Measurements from ENCODE around the gene TMEM192.
A peak's percentile ranks its signal among the peaks of the same experiment; 100 is the strongest.
"Not testable (repeated sequence)": the region's sequence is repeated elsewhere in the genome, so short reads cannot be mapped to it uniquely, and the experiment has no call there.

TMEM192 gene

GRCh38 chr4:165095291-165095690, 17.4 kb downstream of the TMEM192 start:
- H3K4me3 ChIP-seq (ENCODE audit: low read depth, low read length): no peak overlapping the region
- DNase-seq (ENCODE audit: low read depth): no peak
- TF ChIP-seq CTCF (IDR thresholded peaks at IDR 0.05; ENCODE audit: control insufficient read depth, extremely low read depth, insufficient read depth): no peak

GRCh38 chr4:165094873-165095272, 17.8 kb downstream of the TMEM192 start:
- no peak for TF ChIP-seq CTCF (IDR thresholded peaks at IDR 0.05; ENCODE audit: control insufficient read depth, extremely low read depth, insufficient read depth)
- no peak for DNase-seq (ENCODE audit: low read depth)
- no peak overlapping the region for H3K4me3 ChIP-seq (ENCODE audit: low read depth, low read length)

- DNase-seq (ENCODE audit: low read depth); H3K4me3 ChIP-seq (ENCODE audit: low read depth, low read length): not testable (repeated sequence)
Measured at GRCh38 chr4:165092187-165092586, 20.5 kb downstream of the TMEM192 start.

DNA sequence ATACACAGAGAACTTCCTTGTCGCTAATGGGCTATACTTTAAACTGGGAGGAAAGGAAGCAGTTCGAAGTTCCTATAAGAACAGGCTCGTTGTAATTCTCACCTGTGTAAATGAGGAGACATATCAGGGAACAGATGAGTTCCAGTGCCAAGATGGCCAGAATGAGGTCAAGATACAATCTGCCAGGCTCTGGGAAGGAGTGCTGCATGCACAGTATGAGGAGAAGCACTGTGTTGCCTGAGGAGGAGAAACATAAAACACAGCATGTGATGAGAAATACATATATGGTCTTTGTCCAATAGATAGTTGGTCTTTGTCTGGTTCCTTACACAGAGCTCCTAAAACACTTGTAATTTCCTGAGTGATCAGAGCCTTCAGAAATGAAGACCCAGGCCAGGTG, 24.3 kb downstream of the TMEM192 start:
- DNase-seq (ENCODE audit: low read depth): no peak
- TF ChIP-seq CTCF (IDR thresholded peaks at IDR 0.05; ENCODE audit: control insufficient read depth, extremely low read depth, insufficient read depth): no peak
- no peak overlapping the region for H3K4me3 ChIP-seq (ENCODE audit: low read depth, low read length)

DNA sequence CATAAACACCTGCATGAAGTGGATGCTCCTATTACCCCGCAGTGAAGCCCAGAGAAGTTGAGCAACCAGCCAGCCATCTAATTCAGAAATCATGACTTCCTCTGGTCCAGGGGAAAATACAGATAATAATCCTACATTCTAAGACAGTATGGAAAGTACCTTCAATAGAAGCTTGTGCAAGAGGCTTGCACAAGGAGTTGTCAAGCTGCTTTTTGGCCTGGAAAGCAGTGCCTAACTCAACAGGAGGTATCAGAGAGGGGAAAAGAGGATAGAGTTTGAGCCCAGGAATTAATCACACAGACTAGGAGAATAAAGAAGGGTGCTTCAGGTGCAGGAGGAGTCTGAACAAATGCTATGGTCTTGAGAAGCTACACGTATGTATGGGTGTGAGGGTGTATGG, 26.7 kb downstream of the TMEM192 start:
- no peak overlapping the region for H3K4me3 ChIP-seq (ENCODE audit: low read depth, low read length)
- DNase-seq (ENCODE audit: low read depth): no peak
- no peak for TF ChIP-seq CTCF (IDR thresholded peaks at IDR 0.05; ENCODE audit: control insufficient read depth, extremely low read depth, insufficient read depth)

DNA sequence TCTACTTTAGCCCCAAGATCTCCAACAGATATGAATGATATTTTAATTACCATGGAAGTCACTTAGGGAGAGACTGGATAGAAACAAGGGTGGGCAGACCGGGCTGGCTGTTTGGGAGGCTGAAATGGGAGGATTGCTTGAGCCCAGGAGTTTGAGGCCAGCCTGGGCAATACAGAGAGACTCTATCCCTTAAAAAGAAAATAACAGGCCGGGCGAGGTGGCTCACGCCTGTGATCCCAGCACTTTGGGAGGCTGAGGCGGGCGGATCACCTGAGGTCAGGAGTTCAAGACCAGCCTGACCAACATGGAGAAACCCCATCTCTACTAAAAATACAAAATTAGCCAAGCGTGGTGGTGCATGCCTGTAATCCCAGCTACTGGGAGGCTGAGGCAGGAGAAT, 27.9 kb downstream of the TMEM192 start:
- not testable (repeated sequence) for H3K4me3 ChIP-seq (ENCODE audit: low read depth, low read length); DNase-seq (ENCODE audit: low read depth)

DNA sequence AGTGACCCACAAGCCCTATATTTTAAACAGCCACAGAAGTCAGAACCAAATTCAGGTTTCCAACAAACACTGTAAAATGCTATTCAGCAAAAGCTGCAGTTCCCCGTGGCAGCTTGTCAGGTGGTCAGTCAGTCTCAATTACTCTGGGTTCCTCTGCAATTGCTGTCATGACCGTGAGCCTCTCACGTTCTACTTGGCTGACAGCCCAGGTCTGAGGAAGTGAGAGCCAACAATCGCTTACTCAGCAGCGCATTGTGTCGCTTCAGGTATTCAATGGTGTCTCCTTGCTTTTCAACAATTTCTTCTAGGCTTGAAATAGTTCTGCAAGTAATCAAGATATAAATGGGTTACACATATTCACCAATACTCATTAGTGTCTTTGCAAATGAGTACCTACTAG, 33.2 kb downstream of the TMEM192 start:
- no peak for TF ChIP-seq CTCF (IDR thresholded peaks at IDR 0.05; ENCODE audit: control insufficient read depth, extremely low read depth, insufficient read depth)
- no peak overlapping the region for H3K4me3 ChIP-seq (ENCODE audit: low read depth, low read length)
- DNase-seq (ENCODE audit: low read depth): peak; percentile 67

GRCh38 chr4:165077034-165077578, 35.6 kb downstream of the TMEM192 start:
- peak; percentile 30 for DNase-seq (ENCODE audit: low read depth)
- no peak overlapping the region for H3K4me3 ChIP-seq (ENCODE audit: low read depth, low read length)
- no peak for TF ChIP-seq CTCF (IDR thresholded peaks at IDR 0.05; ENCODE audit: control insufficient read depth, extremely low read depth, insufficient read depth)

DNA sequence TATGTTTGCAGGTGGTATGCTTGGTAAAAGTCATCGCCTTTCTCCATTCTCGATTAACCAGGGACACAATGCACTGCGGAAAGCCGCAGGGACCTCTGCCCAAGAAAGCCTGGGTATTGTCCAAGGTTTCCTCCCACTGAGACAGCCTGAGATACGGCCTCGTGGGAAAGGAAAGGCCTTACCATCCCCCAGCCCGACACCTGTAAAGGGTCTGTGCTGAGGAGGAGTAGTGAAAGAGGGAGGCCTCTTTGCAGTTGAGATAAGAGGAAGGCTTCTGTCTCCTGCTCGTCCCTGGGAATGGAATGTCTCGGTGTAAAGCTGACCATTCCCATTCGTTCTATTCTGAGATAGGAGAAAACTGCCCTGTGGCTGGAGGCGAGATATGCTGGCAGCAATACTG, 39.3 kb downstream of the TMEM192 start:
- not testable (repeated sequence) for DNase-seq (ENCODE audit: low read depth)

More for the DNA sequence above, 39.3 kb downstream of the TMEM192 start:
- not testable (repeated sequence) for H3K4me3 ChIP-seq (ENCODE audit: low read depth, low read length)
